HepG2 (cell line): Measurements from ENCODE around the gene RNASE12. TPM values are rescaled to one million over a fixed set of nuclear protein-coding genes. Genes with fewer than 3 reads are reported as not detected.

Source experiments
- ATAC-seq: fragments of 200-7000 bp; cut with Tn5 transposase; 3 replicates; pipeline ENCODE4 v1.9.1; 2020; ENCODE audit warnings: mild to moderate bottlenecking, moderate library complexity
- BruUV-seq: library from RNA; stranded (reverse); fragments of 400-500 nt; replicated peaks from 2 replicates; lab custom pipeline; 2021; lab: Mats Ljungman, UMichigan
- CTCF ChIA-PET: fragments of 300-600 bp; formaldehyde crosslinking; extraction: SDS; loops from one replicate; lab custom pipeline; 2021; ENCODE audit warnings: low total read pairs, inconsistent platforms, low intra/inter-chr PET ratio; lab: Yijun Ruan, JAX
- POLR2A ChIA-PET: fragments of 350-600 bp; sonication (Branson Sonifier 250); formaldehyde crosslinking; loops from one replicate; lab custom pipeline; 2020; ENCODE audit warnings: antibody characterized with exemption, inconsistent platforms; lab: Yijun Ruan, JAX
- DNase-seq: peaks from one replicate; pipeline ENCODE4 v3.0.0-alpha.2; 2015; ENCODE audit warnings: low spot score
- FAIRE-seq: peaks from 3 replicates; lab custom pipeline; 2011; peaks lifted over from hg19 to GRCh38; lab: Jason Lieb, UNC
- H2AFZ ChIP-seq: one replicate; pipeline ENCODE4 v1.6.1; 2011; ENCODE audit warnings: low read length, inconsistent platforms
- H3K27ac ChIP-seq: fragments of 300-600 bp; 3 replicates; pipeline ENCODE4 v1.8.0; 2011; ENCODE audit warnings: mixed run types, mild to moderate bottlenecking, mixed read lengths, low read length, inconsistent platforms; ENCODE audit not compliant: insufficient read depth; ENCODE audit errors: extremely low read length
- H3K27me3 ChIP-seq, 2 experiments: fragments of 200-600 bp in 1 of 2; 2 replicates in 1 of 2; 3 replicates in 1 of 2; pipeline versions ENCODE4 v1.6.0 to v1.8.0; 2011; ENCODE audit warnings: low read length in 2 of 2, mild to moderate bottlenecking in 2 of 2, moderate library complexity in 2 of 2, inconsistent platforms in 1 of 2; ENCODE audit not compliant: insufficient read depth in 2 of 2, control insufficient read depth in 1 of 2
- H3K36me3 ChIP-seq, 2 experiments: fragments of 200-600 bp in 1 of 2; replicated peaks in 1 of 2; 2 replicates in 1 of 2; 3 replicates in 1 of 2; pipeline versions ENCODE4 v1.5.1 to v1.8.0; 2011; ENCODE audit warnings: low read length in 2 of 2, inconsistent platforms in 1 of 2; ENCODE audit not compliant: insufficient read depth in 2 of 2, control insufficient read depth in 1 of 2
- H3K4me1 ChIP-seq: 2 replicates; pipeline ENCODE4 v1.5.1; 2012; ENCODE audit warnings: low read length, inconsistent platforms; ENCODE audit not compliant: insufficient read depth
- H3K4me2 ChIP-seq: 2 replicates; pipeline ENCODE4 v1.6.0; 2011; ENCODE audit warnings: low read depth, low read length, inconsistent platforms
- H3K4me3 ChIP-seq, 3 experiments: fragments of 200-600 bp in 1 of 3; sonication (generic), shearing (Covaris generic) in 1 of 3; replicated peaks in 1 of 3; 2 replicates each; pipeline ENCODE4 v1.5.1; 2011 to 2016; ENCODE audit warnings: low read length in 3 of 3, inconsistent platforms in 2 of 3, low read depth in 2 of 3, mild to moderate bottlenecking in 2 of 3, control low read depth in 1 of 3, mixed read lengths in 1 of 3; ENCODE audit not compliant: insufficient read depth in 1 of 3
- H3K79me2 ChIP-seq: one replicate; pipeline ENCODE4 v1.6.1; 2011; ENCODE audit warnings: low read length, inconsistent platforms; ENCODE audit not compliant: insufficient read depth
- H3K9ac ChIP-seq: 2 replicates; pipeline ENCODE4 v1.6.0; 2011; ENCODE audit warnings: mild to moderate bottlenecking, low read depth, low read length, inconsistent platforms; ENCODE audit not compliant: insufficient read depth
- H3K9me3 ChIP-seq: 2 replicates; pipeline ENCODE4 v1.5.1; 2012; ENCODE audit warnings: mild to moderate bottlenecking, low read length
- H4K20me1 ChIP-seq: 2 replicates; pipeline ENCODE4 v1.6.0; 2011; ENCODE audit warnings: inconsistent platforms, mild to moderate bottlenecking, low read length, moderate library complexity; ENCODE audit not compliant: insufficient read depth
- CENPT ChIP-seq: sonication (generic); formaldehyde crosslinking; IDR thresholded peaks from 2 replicates; pipeline ENCODE4 v1.8.0; 2022; ENCODE audit warnings: low read depth, mild to moderate bottlenecking, moderate library complexity, missing genetic modification reagents
- HOXD1 ChIP-seq: sonication (generic); formaldehyde crosslinking; IDR thresholded peaks from 2 replicates; pipeline ENCODE4 v1.5.0; 2020; ENCODE audit warnings: missing genetic modification reagents
- MED13 ChIP-seq: sonication (generic); formaldehyde crosslinking; IDR thresholded peaks from 2 replicates; pipeline ENCODE4 v1.5.0; 2020; ENCODE audit warnings: missing genetic modification reagents
- NR3C1 ChIP-seq: sonication (generic); formaldehyde crosslinking; IDR thresholded peaks from 2 replicates; pipeline ENCODE4 v1.4.0; 2020; ENCODE audit warnings: missing genetic modification reagents
- PLRG1 ChIP-seq: fragments of 450-650 bp; conservative IDR thresholded peaks from 2 replicates; pipeline ENCODE4 v1.6.1; 2016
- PPARG ChIP-seq: conservative IDR thresholded peaks from 2 replicates; pipeline ENCODE4 v1.6.1; 2016; ENCODE audit warnings: missing biosample characterization, missing genetic modification reagents
- REPIN1 ChIP-seq: sonication (generic); formaldehyde crosslinking; IDR thresholded peaks from 2 replicates; pipeline ENCODE4 v1.8.0; 2022; ENCODE audit warnings: missing genetic modification reagents, low read depth, mild to moderate bottlenecking, borderline replicate concordance
- RERE ChIP-seq: IDR thresholded peaks from 2 replicates; pipeline ENCODE4 v1.6.1; 2016; ENCODE audit warnings: low read depth, missing genetic modification reagents, missing compliant biosample characterization
- RFXAP ChIP-seq: sonication (generic); formaldehyde crosslinking; IDR thresholded peaks from 2 replicates; pipeline ENCODE4 v1.4.0; 2020; ENCODE audit warnings: missing genetic modification reagents, borderline replicate concordance
- SMAD9 ChIP-seq: sonication (generic); formaldehyde crosslinking; IDR thresholded peaks from 2 replicates; pipeline ENCODE4 v1.5.1; 2020; ENCODE audit warnings: mild to moderate bottlenecking, missing genetic modification reagents
- SOX13 ChIP-seq, 3 experiments: fragments of 450-650 bp in 1 of 3; sonication (generic) in 1 of 3; formaldehyde crosslinking in 1 of 3; IDR thresholded peaks in 2 of 3; conservative IDR thresholded peaks in 1 of 3; 2 replicates each; pipeline versions ENCODE4 v1.5.0 to v1.6.1; 2016 to 2020; ENCODE audit warnings: antibody characterized with exemption in 1 of 3, mild to moderate bottlenecking in 1 of 3, missing compliant biosample characterization in 1 of 3, missing genetic modification reagents in 1 of 3, moderate library complexity in 1 of 3
- THRA ChIP-seq: sonication (generic); formaldehyde crosslinking; IDR thresholded peaks from 2 replicates; pipeline ENCODE4 v1.4.0; 2020; ENCODE audit warnings: missing genetic modification reagents, borderline replicate concordance
- XRCC5 ChIP-seq: fragments of 200-400 bp; formaldehyde crosslinking; optimal IDR thresholded peaks from 2 replicates; pipeline ENCODE3; 2017; ENCODE audit warnings: mild to moderate bottlenecking, low read length
- ZBTB7A ChIP-seq: sonication (generic); formaldehyde crosslinking; IDR thresholded peaks from 2 replicates; pipeline ENCODE4 v1.8.0; 2022; ENCODE audit warnings: mild to moderate bottlenecking, missing genetic modification reagents
- ZMYM3 ChIP-seq: sonication (generic); formaldehyde crosslinking; IDR thresholded peaks from 2 replicates; pipeline ENCODE4 v1.5.1; 2020; ENCODE audit warnings: mild to moderate bottlenecking, missing genetic modification reagents
- ZNF225 ChIP-seq: sonication (generic); formaldehyde crosslinking; IDR thresholded peaks from 2 replicates; pipeline ENCODE4 v1.4.0; 2020; ENCODE audit warnings: mild to moderate bottlenecking, missing genetic modification reagents
- ZNF230 ChIP-seq: sonication (generic); formaldehyde crosslinking; IDR thresholded peaks from 2 replicates; pipeline ENCODE4 v1.4.0; 2020; ENCODE audit warnings: mild to moderate bottlenecking, missing genetic modification reagents
- ZNF749 ChIP-seq: sonication (generic); formaldehyde crosslinking; IDR thresholded peaks from 2 replicates; pipeline ENCODE4 v1.8.0; 2022; ENCODE audit warnings: mild to moderate bottlenecking, missing genetic modification reagents, moderate library complexity, borderline replicate concordance
- WGBS: methylation state at CpG from one replicate; pipeline ENCODE4 v1.1.6; 2017; ENCODE audit warnings: low lambda C conversion rate; 5-methylcytosine and 5-hydroxymethylcytosine counted together
- in situ Hi-C: cut with HindIII; loops from 2 replicates; pipeline ENCODE4 v1.10.0; 2017; ENCODE audit warnings: low pct_unique_long_range_greater_than_20kb; ENCODE audit not compliant: extremely low pct_ligation_motif_present
- intact Hi-C: fragments of 100-400 bp; cut with micrococcal nuclease; formaldehyde crosslinking; loops from one replicate; pipeline ENCODE4 v1.10.0; 2022; ENCODE audit not compliant: unreplicated experiment
- polyA plus RNA-seq, 8 experiments: library from polyadenylated mRNA; depleted of rRNA in 3 of 8; stranded (reverse) in 7 of 8; unstranded in 1 of 8; fragments of >200 nt; fragmentation: Illumina TruSeq in 4 of 8; extraction: Trizol in 4 of 8; gene quantifications; 2 replicates each; pipeline versions ENCODE4 v1.2.1 to v1.2.3, GENCODE V29; 2011 to 2016; ENCODE audit warnings: low read depth in 4 of 8, missing spikeins in 1 of 8, mixed read lengths in 1 of 8; ENCODE audit not compliant: insufficient read depth in 1 of 8
- total RNA-seq, 5 experiments: library from RNA; depleted of rRNA; stranded (reverse); fragments of >200 nt; fragmentation: Illumina TruSeq; extraction: Trizol; gene quantifications; 2 replicates each; pipeline ENCODE4 v1.2.3, GENCODE V29; 2016; ENCODE audit warnings: low read depth in 1 of 5

The RNASE12 gene
- total and polyA plus RNA-seq, 2 of the 13 experiments (the other 11 are each of a cell fraction or from before 2014, with no cell fraction given) = not detected

GRCh38 chr14:20622816-20623291, 31.7 kb upstream of the RNASE12 start:
- no peaks in the 10 kb centered on the region for H3K27me3 ChIP-seq
- H3K9ac ChIP-seq = peak overlapping the region; percentile 10; the same call in 1 of the 2 replicates
- no peaks in the 10 kb centered on the region for H3K9me3 ChIP-seq
- H4K20me1 ChIP-seq = no peaks in the 10 kb centered on the region
- in situ Hi-C loops = loop anchor here (25.0 kb wide), 1 partner anchor 161 kb away; the partner anchor contains the start of genes APEX1, OSGEP, PIP4P1 and PNP
- H3K4me2 ChIP-seq = peak overlapping the region; percentile 60
- intact Hi-C loops = no loop called here
- no peak for FAIRE-seq
- no peaks in the 10 kb centered on the region for H3K36me3 ChIP-seq
- H2AFZ ChIP-seq = no peak overlapping the region
- ChIA-PET CTCF (interaction anchor here (1.5 kb wide), 1 partner anchor 13 kb away, joined by 3 read pairs; no protein-coding TSS in a partner anchor), POLR2A (interaction anchor here (0.6 to 2.5 kb wide), 3 partner anchors 9 to 374 kb away, joined by 5 to 9 read pairs (median 5); partner anchors contain the start of gene RNASE4)
- H3K4me1 ChIP-seq = peaks cover 94% of the 10 kb centered on the region
- no peaks in the 10 kb centered on the region for H3K79me2 ChIP-seq
- WGBS = 47% methylated on average over 29 of the region's 29 CpGs
- ATAC-seq = peak; percentile 45
- H3K4me3 ChIP-seq = peak overlapping the region in 2 of 3 experiments; percentile 7 to 32; a peak in 2 of 6 replicates
- no TSS peak for BruUV-seq
- DNase-seq = no peak
- H3K27ac ChIP-seq = peak overlapping the region; percentile 16
- TF ChIP-seq XRCC5 = no peak
- no peak for TF ChIP-seq PPARG (CRISPR knock-in tag)
- no peak for TF ChIP-seq ZNF230 (CRISPR knock-in tag)
- TF ChIP-seq RERE = no peak
- no peak for TF ChIP-seq ZNF225 (CRISPR knock-in tag)
- TF ChIP-seq SOX13 (IDR thresholded peaks at IDR 0.05) = no peak
- TF ChIP-seq SOX13 (CRISPR knock-in tag; conservative IDR thresholded peaks at IDR 0.05 in 1 of 2, IDR thresholded peaks at IDR 0.05 in 1 of 2) = 0 out of 4 replicates have a peak, but pooled peaks of 1 of the 2 experiments have one; percentile 18
- TF ChIP-seq NR3C1 = no peak
- TF ChIP-seq MED13 (CRISPR knock-in tag) = no peak
- TF ChIP-seq THRA (CRISPR knock-in tag) = peak; percentile 82; the same call in 1 of the 2 replicates
- TF ChIP-seq ZMYM3 (CRISPR knock-in tag) = peak; percentile 70; the same call in 1 of the 2 replicates
- no peak for TF ChIP-seq ZNF749 (CRISPR knock-in tag)
- TF ChIP-seq ZBTB7A (CRISPR knock-in tag) = no peak
- TF ChIP-seq PLRG1 = no peak
- no peak for TF ChIP-seq CENPT (CRISPR knock-in tag)
- no peak for TF ChIP-seq RFXAP (CRISPR knock-in tag)
- no peak for TF ChIP-seq HOXD1 (CRISPR knock-in tag)
- no peak for TF ChIP-seq SMAD9
- TF ChIP-seq REPIN1 = peak; percentile 36; the same call in 1 of the 2 replicates
